ENCODE results near the gene VMAC. TPM values are rescaled to one million over a fixed set of nuclear protein-coding genes. Genes with fewer than 3 reads are reported as not detected.

The VMAC gene
- total RNA-seq, 2 donors from 2014 or later, result 4.0 to 4.7 TPM

DNA sequence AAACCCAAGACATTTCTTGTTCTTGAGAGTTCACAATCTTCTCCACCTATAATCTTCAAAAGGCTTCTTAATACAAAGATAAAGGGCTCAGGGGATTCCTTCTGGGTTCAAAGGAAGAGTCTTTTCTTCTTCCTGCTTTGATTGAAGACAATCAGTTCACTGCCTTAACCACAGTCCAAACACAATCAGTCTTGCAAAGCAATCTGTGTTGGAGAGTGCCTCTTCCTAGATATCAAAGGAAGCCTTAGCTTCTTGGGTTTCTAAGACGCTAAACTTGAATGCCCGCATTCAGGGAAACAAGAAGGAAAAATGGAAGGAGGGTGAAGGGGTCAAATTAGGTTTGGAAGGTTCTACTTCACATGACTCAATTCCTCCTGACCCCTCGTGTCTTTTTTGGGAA, 46.1 kb downstream of the VMAC start:
- Histone ChIP-seq H3K27ac (no peak overlapping the region), H3K4me3 (no peak overlapping the region), H3K4me1 (peaks cover 17% of the 10 kb centered on the region), H3K36me3 (no peaks in the 10 kb centered on the region), H3K27me3 (no peaks in the 10 kb centered on the region), H3K9me3 (no peaks in the 10 kb centered on the region), H3K9ac (ENCODE audit: low read depth in 2 of 2, low read length in 2 of 2) (no peak overlapping the region)
- no peak for DNase-seq
- intact Hi-C loops (cut with DNase I), result no loop called here
- TF ChIP-seq, protein P1, sequence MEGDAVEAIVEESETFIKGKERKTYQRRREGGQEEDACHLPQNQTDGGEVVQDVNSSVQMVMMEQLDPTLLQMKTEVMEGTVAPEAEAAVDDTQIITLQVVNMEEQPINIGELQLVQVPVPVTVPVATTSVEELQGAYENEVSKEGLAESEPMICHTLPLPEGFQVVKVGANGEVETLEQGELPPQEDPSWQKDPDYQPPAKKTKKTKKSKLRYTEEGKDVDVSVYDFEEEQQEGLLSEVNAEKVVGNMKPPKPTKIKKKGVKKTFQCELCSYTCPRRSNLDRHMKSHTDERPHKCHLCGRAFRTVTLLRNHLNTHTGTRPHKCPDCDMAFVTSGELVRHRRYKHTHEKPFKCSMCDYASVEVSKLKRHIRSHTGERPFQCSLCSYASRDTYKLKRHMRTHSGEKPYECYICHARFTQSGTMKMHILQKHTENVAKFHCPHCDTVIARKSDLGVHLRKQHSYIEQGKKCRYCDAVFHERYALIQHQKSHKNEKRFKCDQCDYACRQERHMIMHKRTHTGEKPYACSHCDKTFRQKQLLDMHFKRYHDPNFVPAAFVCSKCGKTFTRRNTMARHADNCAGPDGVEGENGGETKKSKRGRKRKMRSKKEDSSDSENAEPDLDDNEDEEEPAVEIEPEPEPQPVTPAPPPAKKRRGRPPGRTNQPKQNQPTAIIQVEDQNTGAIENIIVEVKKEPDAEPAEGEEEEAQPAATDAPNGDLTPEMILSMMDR (IDR thresholded peaks at IDR 0.05), result no peak

DNA sequence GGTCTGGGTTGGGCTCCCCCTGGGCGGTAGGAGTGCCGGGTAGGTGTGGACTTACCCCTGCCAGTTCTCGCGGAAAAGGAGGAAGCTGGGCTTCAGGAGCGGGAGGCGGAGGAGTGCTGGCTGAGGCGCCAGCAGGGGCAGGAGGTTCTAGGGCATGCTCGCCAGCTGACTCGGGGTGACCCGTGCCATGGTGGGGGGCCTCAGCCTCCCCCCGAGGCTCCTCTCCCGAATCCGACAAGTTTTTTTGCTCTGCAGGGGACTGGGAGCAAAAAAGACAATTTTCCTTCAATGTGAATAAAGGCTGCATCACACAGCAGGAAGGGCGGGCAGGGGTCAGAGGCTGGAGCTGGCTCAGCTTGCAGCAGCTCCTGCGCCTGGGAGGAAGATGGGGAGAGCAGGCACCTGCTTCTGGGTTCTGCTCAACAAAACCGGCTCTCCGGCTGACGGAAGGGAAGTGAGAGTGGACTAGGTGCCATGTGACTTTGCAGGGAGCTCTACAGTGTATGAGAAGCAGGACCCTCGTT, 46.7 kb downstream of the VMAC start:
- H3K9me3 ChIP-seq, result no peaks in the 10 kb centered on the region
- H3K9ac ChIP-seq (ENCODE audit: low read depth in 2 of 2, low read length in 2 of 2), result peak overlapping the region in 1 of 2 donors; percentile 4
- H3K27ac ChIP-seq, result no peak overlapping the region
- H3K4me3 ChIP-seq, result no peak overlapping the region
- H3K36me3 ChIP-seq, result no peaks in the 10 kb centered on the region
- H3K27me3 ChIP-seq, result no peaks in the 10 kb centered on the region
- DNase-seq, result no peak
- H3K4me1 ChIP-seq, result peaks cover 17% of the 10 kb centered on the region
- intact Hi-C loops (cut with DNase I), result no loop called here
- TF ChIP-seq, protein P1 (IDR thresholded peaks at IDR 0.05), result no peak

DNA sequence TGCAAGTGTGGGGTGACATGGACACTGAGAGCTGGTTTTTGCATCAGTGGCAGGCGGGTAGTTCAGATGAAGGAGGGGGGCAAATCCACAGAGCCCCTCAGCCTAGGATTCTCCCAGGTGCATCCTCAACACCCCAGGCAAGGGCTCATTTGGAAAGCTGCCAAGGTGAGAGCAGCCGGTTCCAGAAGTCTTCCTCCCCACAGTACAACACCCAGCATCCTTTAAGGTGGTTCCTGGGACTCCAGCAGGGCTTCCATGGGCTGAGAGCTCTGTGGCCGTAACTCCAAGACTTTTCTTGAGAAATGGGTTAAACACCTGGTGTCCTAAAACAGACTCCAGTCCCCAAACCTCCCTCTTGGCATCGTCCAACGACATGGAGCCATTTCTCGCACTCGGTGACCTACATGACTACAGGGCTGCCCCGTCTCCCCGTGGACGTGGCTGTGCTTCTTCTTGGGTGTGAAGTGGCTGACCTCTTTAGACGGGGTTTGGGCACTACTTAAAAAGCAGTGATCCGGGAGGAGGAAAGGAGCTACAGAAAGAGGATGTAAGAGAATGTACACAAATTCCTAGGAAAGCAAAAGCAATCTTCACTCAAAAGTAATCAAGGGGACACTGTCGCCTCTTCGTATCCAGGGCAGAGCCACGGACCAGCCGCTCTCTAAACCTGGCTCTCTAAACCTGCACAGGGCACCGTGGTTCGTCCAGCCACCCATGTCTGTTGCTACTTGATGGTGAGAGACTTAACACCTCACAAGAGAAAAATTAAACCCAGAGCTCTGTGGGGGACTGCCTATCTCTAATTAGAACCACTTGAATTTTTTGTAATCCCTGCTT, 47.7 kb downstream of the VMAC start:
- Histone ChIP-seq H3K27me3 (no peaks in the 10 kb centered on the region), H3K27ac (no peak overlapping the region), H3K36me3 (no peaks in the 10 kb centered on the region), H3K4me3 (no peak overlapping the region), H3K9ac (ENCODE audit: low read depth in 2 of 2, low read length in 2 of 2) (no peak overlapping the region), H3K9me3 (no peaks in the 10 kb centered on the region), H3K4me1 (peaks cover 17% of the 10 kb centered on the region)
- intact Hi-C loops (cut with DNase I), result no loop called here
- no peak for DNase-seq
- TF ChIP-seq, protein P1 (IDR thresholded peaks at IDR 0.05), result no peak

DNA sequence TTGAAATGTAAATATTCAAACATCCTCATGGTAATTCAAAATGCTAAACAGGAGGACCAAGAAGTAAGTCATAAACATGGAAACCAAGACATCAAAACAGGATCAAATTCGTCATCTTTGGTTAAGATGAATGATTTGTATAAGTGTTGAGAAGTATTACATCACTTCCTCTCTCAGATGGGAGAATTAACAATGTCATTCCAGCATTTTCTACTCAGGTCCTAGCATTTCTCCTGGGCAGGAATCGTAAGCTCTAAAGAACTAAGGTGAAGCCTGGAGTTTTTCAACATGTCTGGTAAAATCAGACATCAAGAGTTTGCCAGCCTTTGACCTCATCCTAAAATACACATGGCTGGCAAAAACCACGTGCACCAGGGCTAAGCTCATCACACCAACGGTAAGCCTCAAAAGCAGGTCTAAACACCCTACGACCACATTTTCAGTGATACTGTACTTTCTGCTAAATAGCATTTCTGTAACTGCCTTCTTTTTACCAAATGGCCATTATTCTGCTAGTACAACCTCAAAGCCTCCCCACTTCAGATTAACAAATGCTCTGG, 48.4 kb downstream of the VMAC start:
- intact Hi-C loops (cut with DNase I), result no loop called here
- no peak overlapping the region for H3K27ac ChIP-seq
- peaks cover 17% of the 10 kb centered on the region for H3K4me1 ChIP-seq
- H3K4me3 ChIP-seq, result no peak overlapping the region
- DNase-seq, result no peak
- H3K9me3 ChIP-seq, result no peaks in the 10 kb centered on the region
- no peaks in the 10 kb centered on the region for H3K27me3 ChIP-seq
- peak overlapping the region in 1 of 2 donors; percentile 21 for H3K9ac ChIP-seq (ENCODE audit: low read depth in 2 of 2, low read length in 2 of 2)
- TF ChIP-seq, protein P1 (IDR thresholded peaks at IDR 0.05), result no peak
- H3K36me3 ChIP-seq, result no peaks in the 10 kb centered on the region

DNA sequence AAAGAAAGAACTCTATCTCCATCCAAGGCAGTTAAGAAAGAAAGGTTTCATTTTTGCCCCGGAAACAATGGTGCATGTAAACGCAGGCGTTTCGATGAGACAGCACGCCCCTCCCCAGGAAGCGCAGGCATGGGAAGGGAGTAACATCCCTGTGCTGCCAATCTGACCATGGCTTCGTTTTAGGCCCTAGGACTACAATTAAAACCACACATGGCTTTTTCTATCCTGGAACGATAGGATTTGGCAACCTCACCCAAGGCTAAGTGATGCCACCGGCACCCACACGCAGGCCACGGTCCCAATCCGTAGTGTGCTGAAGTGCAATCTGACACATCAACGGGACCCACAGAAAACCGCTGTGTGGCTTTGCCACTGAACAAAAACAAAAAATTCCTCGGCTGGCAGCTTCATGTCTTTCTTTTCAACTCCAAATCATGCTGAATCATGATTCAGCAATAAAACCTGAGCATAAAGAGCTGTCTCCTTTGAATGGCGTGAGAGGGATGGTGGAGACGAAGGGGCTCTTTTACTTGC, 49.1 kb downstream of the VMAC start:
- Histone ChIP-seq H3K36me3 (no peaks in the 10 kb centered on the region), H3K4me1 (peaks cover 17% of the 10 kb centered on the region), H3K9ac (ENCODE audit: low read depth in 2 of 2, low read length in 2 of 2) (peak overlapping the region in 1 of 2 donors; percentile 22), H3K27me3 (no peaks in the 10 kb centered on the region), H3K4me3 (no peak overlapping the region), H3K27ac (peak overlapping the region; percentile 48), H3K9me3 (no peaks in the 10 kb centered on the region)
- intact Hi-C loops (cut with DNase I), result no loop called here
- TF ChIP-seq, protein P1 (IDR thresholded peaks at IDR 0.05), result no peak
- DNase-seq, result no peak
